DND-41 (cell line): ENCODE measurements around the gene FOCAD.

Experiments used
- ATAC-seq: fragments of 200-7000 bp; cut with Tn5 transposase; 3 replicates; pipeline ENCODE4 v1.9.1; 2021; ENCODE audit warnings: low read depth; ENCODE audit not compliant: insufficient read depth
- DNase-seq: peaks from one replicate; pipeline ENCODE4 v3.0.0-alpha.2; 2020
- H2AFZ ChIP-seq: 2 replicates; pipeline ENCODE4 v1.6.0; 2012; ENCODE audit warnings: low read depth, low read length
- H3K27ac ChIP-seq: 2 replicates; pipeline ENCODE4 v1.5.1; 2012; ENCODE audit warnings: low read length, inconsistent platforms
- H3K27me3 ChIP-seq: fragments of 200-600 bp; sonication (generic); 2 replicates; pipeline ENCODE4 v1.6.0; 2012; ENCODE audit warnings: low read length, mild to moderate bottlenecking, inconsistent platforms; ENCODE audit not compliant: insufficient read depth, poor library complexity
- H3K36me3 ChIP-seq: 2 replicates; pipeline ENCODE4 v1.5.1; 2012; ENCODE audit warnings: low read length, inconsistent platforms; ENCODE audit not compliant: insufficient read depth
- H3K4me1 ChIP-seq: 2 replicates; pipeline ENCODE4 v1.5.1; 2012; ENCODE audit warnings: mild to moderate bottlenecking, low read length; ENCODE audit not compliant: insufficient read depth
- H3K4me2 ChIP-seq: 2 replicates; pipeline ENCODE4 v1.6.0; 2012; ENCODE audit warnings: mild to moderate bottlenecking, moderate library complexity, low read length, inconsistent platforms; ENCODE audit not compliant: insufficient read depth
- H3K4me3 ChIP-seq, 2 experiments: fragments of 200-600 bp in 1 of 2; shearing (Covaris generic) in 1 of 2; 2 replicates each; pipeline ENCODE4 v1.5.1; 2012 to 2016; ENCODE audit warnings: inconsistent platforms in 2 of 2, low read length in 2 of 2, mild to moderate bottlenecking in 2 of 2, low read depth in 1 of 2, moderate library complexity in 1 of 2
- H3K79me2 ChIP-seq: 2 replicates; pipeline ENCODE4 v1.6.0; 2012; ENCODE audit warnings: low read length, inconsistent platforms; ENCODE audit not compliant: insufficient read depth
- H3K9ac ChIP-seq: 2 replicates; pipeline ENCODE4 v1.6.0; 2012; ENCODE audit warnings: low read depth, mild to moderate bottlenecking, inconsistent platforms, low read length, moderate library complexity
- H3K9me3 ChIP-seq: 2 replicates; pipeline ENCODE4 v1.5.1; 2012; ENCODE audit warnings: low read length, moderate library complexity, mild to moderate bottlenecking, inconsistent platforms; ENCODE audit not compliant: insufficient read depth, severe bottlenecking
- H4K20me1 ChIP-seq: 2 replicates; pipeline ENCODE4 v1.6.0; 2012; ENCODE audit warnings: low read length; ENCODE audit not compliant: insufficient read depth
- EZH2 ChIP-seq: IDR thresholded peaks from 3 replicates; pipeline ENCODE4 v1.6.1; 2012; ENCODE audit warnings: borderline replicate concordance, low read depth, mild to moderate bottlenecking, moderate library complexity, low read length, inconsistent platforms; ENCODE audit not compliant: severe bottlenecking
- TF ChIP-seq, protein P1 (sequence below): IDR thresholded peaks from 2 replicates; pipeline ENCODE4 v1.5.1; 2012; ENCODE audit warnings: borderline replicate concordance, low read length, moderate library complexity, mild to moderate bottlenecking; ENCODE audit not compliant: poor library complexity, severe bottlenecking; ENCODE audit errors: extremely low read depth

The FOCAD gene

DNA sequence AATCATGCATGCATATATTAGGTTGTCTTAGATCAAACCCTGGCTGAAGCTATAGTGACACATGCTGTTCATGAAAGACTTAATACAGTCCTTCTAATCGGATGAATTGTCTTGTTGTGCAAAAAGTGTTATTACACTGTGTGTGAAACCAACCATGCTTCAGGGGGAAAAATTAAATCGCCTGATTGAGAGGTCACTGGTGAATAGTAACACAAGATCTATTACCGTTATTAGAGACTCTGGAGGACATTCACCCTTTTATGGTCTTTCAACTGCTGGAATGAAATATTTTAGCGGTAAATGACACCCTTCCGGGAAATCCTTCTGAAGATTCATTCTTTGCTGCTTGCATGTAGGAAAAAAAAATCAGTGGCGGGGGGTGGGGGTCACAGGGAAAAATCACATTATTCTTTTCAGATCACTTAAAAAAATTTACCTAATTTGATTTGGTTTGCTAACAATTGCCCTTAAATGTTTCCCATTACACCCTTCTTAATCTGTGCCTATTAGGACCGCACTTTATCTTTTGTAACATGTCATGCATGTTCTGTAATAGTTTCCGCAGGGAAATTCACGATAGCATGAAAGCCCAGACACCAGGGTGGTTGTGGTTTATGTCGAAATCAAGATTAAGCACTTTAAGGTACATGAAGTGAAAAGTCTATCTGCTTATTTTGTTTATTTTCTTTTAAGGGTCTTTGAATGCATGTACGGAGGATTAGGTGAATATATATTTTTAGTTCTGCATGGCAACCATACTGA, 120.6 kb downstream of the FOCAD start:
- Histone ChIP-seq H3K4me2 (no peak overlapping the region), H3K27ac (no peak overlapping the region), H3K9me3 (no peaks in the 10 kb centered on the region), H3K27me3 (no peaks in the 10 kb centered on the region), H3K4me1 (no peaks in the 10 kb centered on the region), H3K79me2 (no peaks in the 10 kb centered on the region), H3K36me3 (no peaks in the 10 kb centered on the region), H2AFZ (no peak overlapping the region), H4K20me1 (no peaks in the 10 kb centered on the region), H3K4me3 (no peak overlapping the region), H3K9ac (no peak overlapping the region)
- DNase-seq: no peak
- TF ChIP-seq, protein P1, sequence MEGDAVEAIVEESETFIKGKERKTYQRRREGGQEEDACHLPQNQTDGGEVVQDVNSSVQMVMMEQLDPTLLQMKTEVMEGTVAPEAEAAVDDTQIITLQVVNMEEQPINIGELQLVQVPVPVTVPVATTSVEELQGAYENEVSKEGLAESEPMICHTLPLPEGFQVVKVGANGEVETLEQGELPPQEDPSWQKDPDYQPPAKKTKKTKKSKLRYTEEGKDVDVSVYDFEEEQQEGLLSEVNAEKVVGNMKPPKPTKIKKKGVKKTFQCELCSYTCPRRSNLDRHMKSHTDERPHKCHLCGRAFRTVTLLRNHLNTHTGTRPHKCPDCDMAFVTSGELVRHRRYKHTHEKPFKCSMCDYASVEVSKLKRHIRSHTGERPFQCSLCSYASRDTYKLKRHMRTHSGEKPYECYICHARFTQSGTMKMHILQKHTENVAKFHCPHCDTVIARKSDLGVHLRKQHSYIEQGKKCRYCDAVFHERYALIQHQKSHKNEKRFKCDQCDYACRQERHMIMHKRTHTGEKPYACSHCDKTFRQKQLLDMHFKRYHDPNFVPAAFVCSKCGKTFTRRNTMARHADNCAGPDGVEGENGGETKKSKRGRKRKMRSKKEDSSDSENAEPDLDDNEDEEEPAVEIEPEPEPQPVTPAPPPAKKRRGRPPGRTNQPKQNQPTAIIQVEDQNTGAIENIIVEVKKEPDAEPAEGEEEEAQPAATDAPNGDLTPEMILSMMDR: no peak
- no peak for TF ChIP-seq EZH2
- no peak for ATAC-seq

DNA sequence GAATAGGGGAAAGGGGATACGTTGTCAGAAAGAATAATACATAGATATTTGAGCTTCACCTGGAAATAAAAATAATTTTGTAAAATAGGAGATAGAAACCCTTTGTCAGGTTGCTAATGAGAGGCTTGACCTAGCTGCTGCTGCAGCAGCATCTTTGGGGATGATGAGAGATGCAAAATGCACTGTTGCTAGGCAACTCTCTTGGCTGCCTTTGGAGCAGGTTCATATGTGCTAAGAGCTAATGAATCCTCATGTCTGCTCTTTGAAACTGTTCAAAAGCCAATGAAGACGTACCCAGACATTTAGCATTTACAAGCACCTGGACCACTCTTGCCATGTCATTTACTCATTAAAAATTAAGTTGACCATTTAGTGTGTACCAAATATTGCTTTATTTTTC, 121.7 kb downstream of the FOCAD start:
- no peaks in the 10 kb centered on the region for H3K4me1 ChIP-seq
- H2AFZ ChIP-seq: no peak overlapping the region
- H4K20me1 ChIP-seq: no peaks in the 10 kb centered on the region
- H3K27me3 ChIP-seq: no peaks in the 10 kb centered on the region
- H3K4me2 ChIP-seq: no peak overlapping the region
- DNase-seq: no peak
- H3K9me3 ChIP-seq: no peaks in the 10 kb centered on the region
- H3K4me3 ChIP-seq: no peak overlapping the region
- H3K9ac ChIP-seq: no peak overlapping the region
- no peak for ATAC-seq
- H3K36me3 ChIP-seq: no peaks in the 10 kb centered on the region
- TF ChIP-seq EZH2: no peak
- TF ChIP-seq, protein P1: no peak
- H3K27ac ChIP-seq: no peak overlapping the region
- H3K79me2 ChIP-seq: no peaks in the 10 kb centered on the region

DNA sequence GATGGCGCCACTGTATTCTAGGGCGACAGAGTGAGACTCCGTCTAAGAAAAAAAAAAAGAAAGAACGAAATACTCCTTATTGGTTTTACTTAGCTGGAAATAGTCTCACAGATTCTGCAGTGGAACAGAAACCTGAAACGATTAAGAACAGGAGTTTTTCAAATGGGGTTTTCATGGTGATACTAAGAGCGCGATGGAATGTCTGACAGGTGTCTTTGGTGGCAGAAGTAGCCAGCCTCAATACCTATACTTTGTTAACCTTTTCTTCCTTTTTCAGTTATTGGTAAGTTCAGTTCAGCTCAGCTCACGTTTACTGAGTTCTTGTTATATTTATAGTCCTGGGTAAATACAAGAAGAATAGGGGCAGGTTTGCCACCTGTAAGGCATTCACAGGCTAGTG, 123.9 kb downstream of the FOCAD start:
- Histone ChIP-seq H3K4me3 (no peak overlapping the region), H3K27ac (no peak overlapping the region), H3K4me2 (no peak overlapping the region), H3K36me3 (no peaks in the 10 kb centered on the region), H3K9ac (no peak overlapping the region), H3K79me2 (no peaks in the 10 kb centered on the region), H4K20me1 (no peaks in the 10 kb centered on the region), H3K4me1 (no peaks in the 10 kb centered on the region), H3K27me3 (no peaks in the 10 kb centered on the region), H2AFZ (no peak overlapping the region), H3K9me3 (no peaks in the 10 kb centered on the region)
- no peak for DNase-seq
- no peak for TF ChIP-seq EZH2
- TF ChIP-seq, protein P1: no peak
- ATAC-seq: no peak
